Forelimb muscle (tissue), 1 donor: ENCODE data around the gene SPINK6. TPM values are rescaled to one million over a fixed set of nuclear protein-coding genes. Genes with fewer than 3 reads are reported as not detected.

Source experiments
- DNase-seq: peaks from one replicate; pipeline ENCODE4 v3.0.0-alpha.2; 2013; ENCODE audit warnings: low read depth
- polyA plus RNA-seq: library from polyadenylated mRNA; unstranded; fragments of 120-200 nt; gene quantifications from one replicate; pipeline ENCODE4 v1.2.1, GENCODE V29; 2013; ENCODE audit not compliant: insufficient read length

Gene SPINK6, protein sequence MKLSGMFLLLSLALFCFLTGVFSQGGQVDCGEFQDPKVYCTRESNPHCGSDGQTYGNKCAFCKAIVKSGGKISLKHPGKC
- polyA plus RNA-seq: not detected

- no peak for DNase-seq
These were observed at the start of gene SPINK6 for GRCh38 chr5:148202531-148203203. Gene SPINK6, plus strand, starts transcription at chr5:148203042. Its CDS starts 55 bp downstream, at chr5:148203097.

GRCh38 chr5:148156609-148157008 is 46.2 kb upstream of the SPINK6 start:
- no peak for DNase-seq

GRCh38 chr5:148162038-148162437 is 40.8 kb upstream of the SPINK6 start:
- DNase-seq: no peak

DNA sequence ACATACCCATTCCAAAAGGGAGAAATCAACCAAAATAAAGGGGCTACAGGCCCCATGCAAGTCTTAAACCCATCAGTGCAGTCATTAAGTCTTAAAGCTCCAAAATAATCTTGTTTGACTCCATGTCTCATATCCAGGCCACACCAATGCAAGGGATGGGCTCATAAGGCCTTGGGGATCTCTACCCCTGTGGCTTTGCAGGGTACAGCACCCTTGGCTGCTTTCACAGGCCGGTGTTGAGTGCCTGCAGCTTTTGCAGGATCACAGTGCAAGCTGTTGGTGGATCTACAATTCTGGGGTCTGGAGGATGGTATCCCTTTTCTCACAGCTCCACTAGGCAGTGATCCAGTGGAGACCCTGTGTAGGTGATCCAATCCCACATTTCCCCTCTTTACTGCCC is 39.5 kb upstream of the SPINK6 start:
- DNase-seq: no peak

GRCh38 chr5:148166550-148167283 is 36.1 kb upstream of the SPINK6 start:
- DNase-seq: no peak

GRCh38 chr5:148168246-148168645 is 34.6 kb upstream of the SPINK6 start, which contains the start of gene SPINK14:
Gene SPINK14, plus strand, starts transcription at chr5:148168546. Its CDS starts 1,187 bp downstream, at chr5:148169733.
- no peak for DNase-seq

DNA sequence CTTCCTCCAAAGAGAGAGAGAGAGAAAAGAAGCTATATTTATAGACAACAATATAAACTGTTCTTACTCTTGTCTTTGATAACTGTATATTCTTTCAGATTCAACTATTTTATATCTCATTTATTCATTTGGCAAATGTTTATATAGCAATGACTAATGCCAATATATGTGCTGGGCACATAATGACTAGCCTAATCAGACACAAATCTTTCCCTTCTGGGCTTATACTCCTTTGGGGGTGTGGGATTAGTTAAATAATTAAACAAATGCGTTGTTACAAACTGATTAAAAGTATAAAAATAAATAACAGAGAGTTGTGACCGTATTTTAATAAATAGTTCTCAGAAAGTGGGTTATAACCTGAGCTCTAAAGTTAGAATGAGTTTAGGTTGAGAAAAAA is 30.5 kb upstream of the SPINK6 start:
- no peak for DNase-seq

DNA sequence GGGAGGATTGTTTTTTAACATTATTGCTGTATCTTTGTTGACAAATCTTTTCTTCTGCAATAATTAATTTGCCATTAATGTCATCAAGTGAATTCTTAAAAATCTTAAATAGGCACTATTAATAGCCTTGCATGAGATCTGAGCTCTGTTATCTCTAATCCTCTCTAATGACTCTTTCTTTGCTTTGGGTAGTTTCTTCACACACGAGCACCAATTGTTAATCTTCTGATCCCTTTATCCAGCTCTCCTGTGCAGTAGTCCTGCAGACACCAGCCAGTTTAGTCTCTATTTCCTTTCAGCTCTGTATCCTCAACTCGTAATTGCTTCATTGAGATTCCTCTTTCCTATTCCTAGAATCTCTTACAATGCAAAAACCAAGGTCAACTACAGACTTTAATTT is 26.4 kb upstream of the SPINK6 start:
- no peak for DNase-seq

DNA sequence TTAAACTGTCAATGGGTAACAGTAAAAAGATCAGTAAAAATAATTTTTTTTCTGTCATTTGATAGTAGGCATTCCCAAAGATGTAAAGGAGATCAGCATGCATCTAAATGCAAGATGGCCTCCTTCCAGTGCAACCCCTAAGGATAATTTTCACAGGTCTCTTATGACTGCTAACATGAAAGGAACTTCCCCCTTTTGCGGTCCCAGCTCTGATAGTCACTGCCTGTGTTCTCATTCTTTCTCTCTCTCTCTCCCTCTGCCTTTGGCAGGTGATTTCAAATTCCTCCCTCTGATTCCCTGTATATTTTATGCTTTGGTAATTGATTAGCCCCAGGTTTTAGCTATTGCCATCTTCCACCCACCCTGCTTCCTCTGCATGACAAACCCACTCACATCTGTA is 25.6 kb upstream of the SPINK6 start:
- no peak for DNase-seq

- DNase-seq: peak; percentile 31
These were observed 23.5 kb upstream of the SPINK6 start for GRCh38 chr5:148179234-148179824.

GRCh38 chr5:148186248-148187003 is 16.4 kb upstream of the SPINK6 start:
- peak; percentile 1 for DNase-seq

DNA sequence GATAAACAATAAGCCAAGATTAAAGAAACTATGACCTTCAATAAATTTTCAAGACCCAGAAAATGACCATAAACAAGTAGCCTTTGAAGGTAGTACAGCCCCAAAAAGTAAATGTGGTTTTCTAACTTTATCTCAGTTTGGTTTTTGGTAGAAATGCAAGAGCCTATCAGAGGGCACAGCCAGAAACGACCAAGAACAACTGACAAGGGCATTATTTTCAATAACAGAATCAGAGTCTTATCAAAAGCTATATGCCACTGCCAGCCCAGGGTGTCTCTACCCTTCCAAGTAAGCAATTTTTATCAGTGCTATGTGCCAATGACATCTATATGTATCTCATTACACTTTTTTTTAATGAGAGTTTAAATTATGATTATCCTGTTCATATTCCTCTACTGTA is 11.8 kb upstream of the SPINK6 start:
- DNase-seq: no peak

DNA sequence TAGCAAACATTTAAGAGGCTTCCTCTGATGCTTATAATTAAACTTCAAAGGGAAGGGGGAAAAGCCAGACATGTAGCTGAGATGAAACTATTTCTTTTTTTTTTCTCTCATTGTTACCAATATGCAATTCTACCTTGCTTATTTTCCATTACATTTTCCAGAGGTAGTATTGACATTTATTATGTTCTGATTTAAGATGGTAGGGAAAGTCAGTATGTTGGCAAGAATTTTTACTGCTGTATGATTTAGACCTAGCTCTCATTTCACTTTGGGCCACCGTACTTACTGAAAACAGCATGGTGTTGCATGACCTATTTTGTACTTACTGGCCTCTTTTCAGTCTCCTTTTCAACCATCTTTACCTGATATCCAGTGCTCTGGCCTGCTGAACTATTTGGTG is 9.6 kb upstream of the SPINK6 start:
- DNase-seq: no peak

DNA sequence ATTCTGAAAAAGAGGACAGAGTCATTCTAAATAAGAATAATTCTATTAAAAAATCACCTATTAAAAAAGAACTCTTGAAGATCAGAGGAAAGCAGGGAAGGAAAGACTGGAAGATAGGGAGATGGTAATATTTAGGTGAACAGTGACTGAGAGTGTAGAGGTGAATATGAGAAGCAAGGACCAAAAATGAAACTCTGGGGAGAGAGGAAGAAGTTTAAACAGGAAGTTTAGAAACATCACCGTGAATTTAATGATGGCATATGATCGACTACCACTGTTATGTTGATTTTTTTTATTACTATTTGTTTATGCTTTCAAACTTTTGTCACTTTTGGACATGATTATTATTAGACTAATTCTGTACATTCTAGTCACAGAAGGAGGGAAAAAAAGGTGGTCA is 1.7 kb upstream of the SPINK6 start:
- no peak for DNase-seq

DNA sequence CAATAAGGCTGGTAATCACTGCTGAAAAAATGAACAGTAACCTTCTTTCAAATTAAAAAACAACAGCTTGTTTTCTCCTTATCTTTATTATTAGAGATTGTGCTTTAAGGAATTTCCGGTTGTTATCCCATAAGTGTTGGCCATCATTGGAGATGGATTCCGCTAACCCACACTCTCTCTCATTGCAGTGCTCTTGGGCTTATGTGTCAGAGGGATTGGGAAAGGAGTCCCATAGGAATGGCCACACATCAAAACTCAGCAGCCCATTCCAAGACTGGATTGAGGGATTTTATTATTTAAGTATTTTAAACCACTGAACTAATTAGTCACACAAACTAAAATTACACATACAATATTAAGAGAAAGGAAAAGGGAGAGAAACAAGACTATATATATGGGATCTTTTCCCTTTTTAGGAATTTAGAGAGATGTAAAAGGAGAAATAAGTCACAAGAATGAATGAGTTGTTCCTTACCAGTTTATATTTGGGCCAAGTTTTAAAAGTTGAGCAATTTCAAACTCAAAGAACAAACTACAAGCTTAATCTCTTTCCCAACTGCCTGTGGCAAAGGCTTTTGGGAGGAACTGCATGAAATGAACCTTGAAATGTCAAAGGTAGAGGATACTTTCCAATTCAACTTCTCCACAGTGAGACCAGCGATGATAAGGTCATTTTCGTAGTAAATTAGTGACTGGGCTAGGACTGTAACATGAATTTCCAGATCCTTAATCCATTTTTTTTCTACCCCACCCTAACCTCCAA is 2.4 kb downstream of the SPINK6 start:
- DNase-seq: no peak

GRCh38 chr5:148205865-148206264 is 3.0 kb downstream of the SPINK6 start:
- DNase-seq: no peak

- no peak for DNase-seq
These were observed 3.8 kb downstream of the SPINK6 start for GRCh38 chr5:148206620-148207019.

DNA sequence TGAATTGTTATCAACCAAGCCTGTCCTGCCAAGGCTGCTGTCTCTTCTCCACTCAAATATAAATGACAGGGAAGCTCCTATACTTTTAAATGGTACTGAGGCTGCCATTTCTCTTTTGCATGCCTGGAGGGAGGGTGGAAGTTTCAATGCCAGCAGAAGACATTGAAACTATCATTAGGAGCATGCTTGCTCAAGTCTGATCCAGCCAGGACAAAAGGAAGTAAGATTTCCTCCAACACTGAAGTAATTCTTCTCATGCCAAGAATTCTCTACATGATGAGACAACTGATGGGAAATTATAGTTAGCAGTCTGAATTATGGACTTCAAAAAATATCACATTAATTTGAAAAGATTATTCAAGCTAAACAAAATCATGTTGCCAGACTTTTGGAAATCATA is 5.4 kb downstream of the SPINK6 start:
- DNase-seq: no peak

- DNase-seq: no peak
These were observed 6.4 kb downstream of the SPINK6 start for GRCh38 chr5:148209151-148209770.

DNA sequence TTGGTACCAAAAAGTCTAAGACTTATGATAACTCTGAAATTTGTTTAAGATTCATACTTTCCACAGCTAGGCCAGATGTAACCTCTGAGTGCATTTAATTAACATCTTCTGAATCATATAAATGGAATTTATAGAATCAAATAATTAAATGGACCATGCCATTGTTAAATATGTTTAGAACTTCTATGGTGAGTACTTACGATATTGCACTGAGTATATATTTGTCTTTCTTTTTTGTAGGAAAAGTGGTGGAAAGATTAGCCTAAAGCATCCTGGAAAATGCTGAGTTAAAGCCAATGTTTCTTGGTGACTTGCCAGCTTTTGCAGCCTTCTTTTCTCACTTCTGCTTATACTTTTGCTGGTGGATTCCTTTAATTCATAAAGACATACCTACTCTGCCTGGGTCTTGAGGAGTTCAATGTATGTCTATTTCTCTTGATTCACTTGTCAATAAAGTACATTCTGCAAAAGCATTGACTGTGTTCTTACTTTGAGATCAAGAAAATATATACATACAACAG is 11.9 kb downstream of the SPINK6 start:
- DNase-seq: peak; percentile 5
